ENCODE measurements around the gene FBXO42.
A peak's percentile ranks its signal among the peaks of the same experiment; 100 is the strongest.
"Not testable (repeated sequence)": the region's sequence is repeated elsewhere in the genome, so short reads cannot be mapped to it uniquely, and the experiment has no call there.

FBXO42 gene

DNA sequence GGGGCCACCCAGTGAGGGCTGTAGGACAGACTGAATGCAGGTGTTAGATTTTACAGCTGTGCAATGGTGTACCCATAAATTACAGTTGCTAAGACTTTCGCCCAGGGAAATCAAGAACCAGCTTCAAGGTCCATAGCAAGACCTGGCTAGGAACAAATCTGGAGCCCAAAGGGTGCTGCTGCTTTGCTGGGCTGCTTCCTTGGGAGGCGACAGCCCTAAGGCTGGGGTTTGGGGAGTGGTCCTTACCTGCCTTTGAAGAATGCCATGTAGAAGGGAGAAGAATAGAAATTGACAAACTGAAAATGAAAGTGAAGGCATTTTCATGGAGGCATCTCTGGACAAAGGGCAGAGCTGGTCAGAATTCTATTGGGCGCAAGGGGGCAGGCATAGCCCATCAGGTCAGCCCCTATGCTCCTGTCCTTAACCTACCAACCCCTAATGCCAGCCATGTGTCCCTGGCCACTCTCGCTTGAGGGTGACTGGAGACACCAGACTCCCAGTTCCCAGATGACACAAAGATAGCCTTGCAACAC, 132.2 kb downstream of the FBXO42 start:
- Histone ChIP-seq H3K9me3 (replicated peaks; ENCODE audit: low read length) (no peaks in the 10 kb centered on the region), H3K4me3 (ENCODE audit: low read length) (no peak overlapping the region), H3K9ac (ENCODE audit: low read depth, low read length) (no peak overlapping the region), H3K4me1 (ENCODE audit: control insufficient read depth, insufficient read depth, low read length) (peaks cover 12% of the 10 kb centered on the region), H3K27me3 (ENCODE audit: control insufficient read depth, insufficient read depth, low read length) (peaks cover 10% of the 10 kb centered on the region), H3K4me2 (ENCODE audit: low read length) (no peak overlapping the region), H3K36me3 (ENCODE audit: insufficient read depth, low read length) (no peaks in the 10 kb centered on the region)

DNA sequence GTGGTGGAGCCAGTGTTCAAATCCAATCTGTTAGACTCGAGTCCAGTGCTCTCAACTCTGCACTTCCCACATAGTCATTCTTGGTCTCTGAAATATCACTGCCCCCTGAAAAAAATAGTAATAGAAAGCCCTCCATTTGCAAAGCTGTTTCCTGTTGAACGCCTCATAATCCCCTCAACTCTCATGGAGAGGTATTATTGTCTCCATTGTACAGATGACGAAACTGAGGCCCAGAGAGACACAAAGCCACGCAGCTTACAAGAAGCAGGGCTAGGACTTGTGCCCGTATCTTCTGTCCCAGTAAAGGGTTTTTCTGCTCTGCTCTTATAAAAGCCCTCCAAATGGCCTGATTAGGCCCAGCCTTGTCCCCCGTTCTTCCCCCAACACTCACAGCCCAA, 133.6 kb downstream of the FBXO42 start:
- Histone ChIP-seq H3K4me3 (ENCODE audit: low read length) (no peak overlapping the region), H3K4me2 (ENCODE audit: low read length) (no peak overlapping the region), H3K36me3 (ENCODE audit: insufficient read depth, low read length) (no peaks in the 10 kb centered on the region), H3K4me1 (ENCODE audit: control insufficient read depth, insufficient read depth, low read length) (peaks cover 12% of the 10 kb centered on the region), H3K27me3 (ENCODE audit: control insufficient read depth, insufficient read depth, low read length) (peaks cover 10% of the 10 kb centered on the region), H3K9me3 (replicated peaks; ENCODE audit: low read length) (no peaks in the 10 kb centered on the region), H3K9ac (ENCODE audit: low read depth, low read length) (no peak overlapping the region)

- peak overlapping the region; percentile 90 for H3K4me2 ChIP-seq (ENCODE audit: low read length)
- no peak overlapping the region for H3K9ac ChIP-seq (ENCODE audit: low read depth, low read length)
Measured at GRCh38 chr1:16218014-16218673, 134.1 kb downstream of the FBXO42 start.

DNA sequence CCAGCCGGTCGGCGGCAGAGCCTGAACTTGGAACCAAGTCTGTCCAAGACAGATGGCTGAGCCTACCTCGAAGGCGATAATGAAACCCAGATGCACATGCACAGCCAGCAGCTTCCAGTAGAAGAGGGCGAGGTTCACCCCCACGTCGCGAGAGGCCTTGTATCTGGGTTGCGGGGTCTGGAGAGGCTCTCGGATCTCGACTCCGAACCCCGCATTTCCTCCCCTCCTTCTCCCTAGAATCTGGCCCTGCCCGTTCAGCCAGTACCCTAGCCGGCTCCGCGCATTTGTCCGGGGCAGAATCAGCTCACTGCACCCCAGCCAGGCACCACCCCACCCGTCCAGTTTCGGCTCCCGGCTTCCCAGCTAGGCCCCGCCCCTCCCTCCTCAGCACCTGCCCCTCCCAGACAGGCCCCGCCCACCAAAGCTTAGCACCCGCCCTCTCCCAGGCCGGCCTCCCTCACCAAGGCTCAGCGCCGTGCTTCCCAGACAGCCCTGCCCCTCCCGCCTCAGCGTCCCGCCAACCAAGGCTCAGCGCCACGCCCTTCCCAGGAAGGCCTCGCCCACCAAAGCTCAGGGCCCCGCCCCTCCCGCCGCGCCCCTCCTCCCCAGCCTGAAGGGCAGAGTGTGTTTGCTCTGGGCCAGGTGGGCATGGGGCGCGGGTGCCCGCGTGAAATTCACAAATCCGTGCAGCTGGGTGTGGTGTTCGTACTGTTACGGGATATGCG, 135.1 kb downstream of the FBXO42 start:
- peaks cover 12% of the 10 kb centered on the region for H3K4me1 ChIP-seq (ENCODE audit: control insufficient read depth, insufficient read depth, low read length)
- H3K4me3 ChIP-seq (ENCODE audit: low read length), result peak overlapping the region; percentile 71
- no peaks in the 10 kb centered on the region for H3K36me3 ChIP-seq (ENCODE audit: insufficient read depth, low read length)
- peak overlapping the region; percentile 48 for H3K9ac ChIP-seq (ENCODE audit: low read depth, low read length)
- no peaks in the 10 kb centered on the region for H3K9me3 ChIP-seq (replicated peaks; ENCODE audit: low read length)
- H3K4me2 ChIP-seq (ENCODE audit: low read length), result peak overlapping the region; percentile 90
- H3K27me3 ChIP-seq (ENCODE audit: control insufficient read depth, insufficient read depth, low read length), result peaks cover 19% of the 10 kb centered on the region

More at GRCh38 chr1:16218014-16218673, 134.1 kb downstream of the FBXO42 start:
- Histone ChIP-seq H3K27me3 (ENCODE audit: control insufficient read depth, insufficient read depth, low read length) (peaks cover 13% of the 10 kb centered on the region), H3K36me3 (ENCODE audit: insufficient read depth, low read length) (no peaks in the 10 kb centered on the region), H3K4me1 (ENCODE audit: control insufficient read depth, insufficient read depth, low read length) (peaks cover 12% of the 10 kb centered on the region), H3K4me3 (ENCODE audit: low read length) (no peak overlapping the region), H3K9me3 (replicated peaks; ENCODE audit: low read length) (no peaks in the 10 kb centered on the region)

DNA sequence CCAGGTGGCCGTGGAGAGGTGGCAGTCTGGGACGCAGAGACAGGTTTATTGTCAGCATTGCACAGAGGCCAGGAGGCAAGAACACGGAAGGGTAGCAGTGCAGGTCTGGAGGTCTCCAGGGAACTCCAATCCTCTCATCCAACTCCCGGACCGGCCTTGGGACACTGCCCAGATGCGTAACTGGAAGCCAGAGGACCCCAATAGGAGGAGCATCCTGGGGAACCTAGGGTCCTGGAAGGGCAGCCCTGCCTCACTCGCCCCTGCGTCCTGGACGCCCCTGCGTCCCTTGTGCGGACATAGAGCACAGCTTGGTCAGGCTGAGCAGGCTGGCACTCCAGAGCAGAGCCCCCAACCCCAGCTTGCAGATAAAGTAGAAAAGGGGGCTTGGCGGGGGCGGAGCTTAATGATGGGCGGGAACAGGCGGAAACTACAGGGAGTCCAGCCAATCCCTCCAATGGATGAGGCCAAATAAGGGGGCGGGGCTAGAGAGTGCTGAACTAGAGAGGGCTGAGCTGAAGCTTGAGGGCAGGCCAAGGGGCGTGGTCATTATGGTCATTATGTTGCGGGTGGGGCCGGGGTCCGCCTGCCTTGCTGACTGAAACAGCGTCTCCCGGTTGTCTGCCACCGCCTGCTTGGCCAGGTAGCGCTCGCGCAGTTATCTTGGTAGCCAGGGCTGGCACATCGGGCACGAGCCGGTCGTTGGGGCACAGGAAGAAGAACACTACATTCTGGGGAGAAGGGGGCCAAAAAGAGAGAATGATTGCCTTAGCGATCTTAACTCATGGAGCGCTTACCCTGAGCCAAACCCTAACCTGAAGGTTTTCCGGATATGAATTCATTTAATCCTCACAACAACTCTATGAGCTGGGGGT, 136.2 kb downstream of the FBXO42 start:
- Histone ChIP-seq H3K9ac (ENCODE audit: low read depth, low read length) (no peak overlapping the region), H3K4me3 (ENCODE audit: low read length) (peak overlapping the region; percentile 71), H3K9me3 (replicated peaks; ENCODE audit: low read length) (no peaks in the 10 kb centered on the region), H3K36me3 (ENCODE audit: insufficient read depth, low read length) (no peaks in the 10 kb centered on the region), H3K4me1 (ENCODE audit: control insufficient read depth, insufficient read depth, low read length) (peaks cover 12% of the 10 kb centered on the region), H3K4me2 (ENCODE audit: low read length) (peak overlapping the region; percentile 90), H3K27me3 (ENCODE audit: control insufficient read depth, insufficient read depth, low read length) (peaks cover 18% of the 10 kb centered on the region)

GRCh38 chr1:16215240-16215639, 137.0 kb downstream of the FBXO42 start:
- not testable (repeated sequence) for H3K4me3 ChIP-seq (ENCODE audit: low read length); H3K36me3 ChIP-seq (ENCODE audit: insufficient read depth, low read length); H3K9me3 ChIP-seq (replicated peaks; ENCODE audit: low read length); H3K4me2 ChIP-seq (ENCODE audit: low read length); H3K9ac ChIP-seq (ENCODE audit: low read depth, low read length)
- Histone ChIP-seq H3K27me3 (ENCODE audit: control insufficient read depth, insufficient read depth, low read length) (peaks cover 14% of the 10 kb centered on the region), H3K4me1 (ENCODE audit: control insufficient read depth, insufficient read depth, low read length) (peaks cover 12% of the 10 kb centered on the region)

- Histone ChIP-seq H3K27me3 (ENCODE audit: control insufficient read depth, insufficient read depth, low read length) (peaks cover 14% of the 10 kb centered on the region), H3K4me1 (ENCODE audit: control insufficient read depth, insufficient read depth, low read length) (peaks cover 12% of the 10 kb centered on the region)
- not testable (repeated sequence) for H3K36me3 ChIP-seq (ENCODE audit: insufficient read depth, low read length); H3K4me3 ChIP-seq (ENCODE audit: low read length); H3K9me3 ChIP-seq (replicated peaks; ENCODE audit: low read length); H3K4me2 ChIP-seq (ENCODE audit: low read length); H3K9ac ChIP-seq (ENCODE audit: low read depth, low read length)
Measured at GRCh38 chr1:16213544-16213943, 138.7 kb downstream of the FBXO42 start.

GRCh38 chr1:16213013-16213412, 139.3 kb downstream of the FBXO42 start:
- Histone ChIP-seq H3K36me3 (ENCODE audit: insufficient read depth, low read length) (no peaks in the 10 kb centered on the region), H3K4me3 (ENCODE audit: low read length) (no peak overlapping the region), H3K9me3 (replicated peaks; ENCODE audit: low read length) (no peaks in the 10 kb centered on the region), H3K27me3 (ENCODE audit: control insufficient read depth, insufficient read depth, low read length) (peaks cover 14% of the 10 kb centered on the region), H3K9ac (ENCODE audit: low read depth, low read length) (no peak overlapping the region), H3K4me2 (ENCODE audit: low read length) (no peak overlapping the region), H3K4me1 (ENCODE audit: control insufficient read depth, insufficient read depth, low read length) (peaks cover 12% of the 10 kb centered on the region)

DNA sequence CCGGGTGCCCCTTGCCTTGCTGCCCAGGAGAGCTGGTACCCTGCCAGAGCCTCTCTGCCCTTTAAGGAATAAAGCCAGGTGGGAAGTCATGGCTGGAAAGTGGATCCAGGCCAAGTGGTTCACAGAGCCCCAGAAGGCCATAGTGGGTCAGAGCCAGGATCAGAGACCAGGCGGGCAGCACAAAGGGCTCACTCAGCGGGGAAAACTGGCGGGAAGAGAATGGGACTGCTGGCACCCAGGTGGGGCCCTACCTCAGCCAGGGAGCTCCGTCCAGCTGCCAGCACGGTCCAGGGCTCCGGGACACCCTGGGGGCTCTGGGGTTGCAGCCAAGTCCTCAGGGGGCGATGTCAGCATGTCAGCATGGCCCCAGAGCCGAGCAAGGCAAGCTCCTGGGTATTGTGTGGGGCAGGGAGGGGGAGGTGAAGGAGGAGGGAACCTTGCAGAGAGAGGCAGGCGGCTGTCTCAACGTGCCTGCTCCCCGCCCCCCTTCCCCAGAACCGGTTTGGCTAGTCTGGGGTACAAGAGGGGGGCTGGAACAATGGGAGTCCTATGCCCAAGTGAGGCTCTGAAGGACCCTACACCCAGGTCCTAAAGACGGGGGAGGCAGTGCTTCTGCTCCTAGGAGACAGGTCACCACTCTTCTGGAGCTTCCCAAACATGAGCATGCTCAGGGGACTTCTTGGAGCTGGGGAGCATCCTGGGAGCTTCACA, 139.9 kb downstream of the FBXO42 start, which contains the start of gene ARHGEF19:
ARHGEF19 (minus strand) TSS at position 402 of the 711 bp plus-strand sequence. CDS start 3,598 bp downstream, outside the sequence.
- H3K4me1 ChIP-seq (ENCODE audit: control insufficient read depth, insufficient read depth, low read length), result peaks cover 12% of the 10 kb centered on the region
- H3K4me3 ChIP-seq (ENCODE audit: low read length), result no peak within 1 kb of the TSS
- no peaks in the 10 kb centered on the region for H3K36me3 ChIP-seq (ENCODE audit: insufficient read depth, low read length)
- H3K9ac ChIP-seq (ENCODE audit: low read depth, low read length), result no peak within 1 kb of the TSS
- no peak within 1 kb of the TSS for H3K4me2 ChIP-seq (ENCODE audit: low read length)
- H3K9me3 ChIP-seq (replicated peaks; ENCODE audit: low read length), result no peaks in the 10 kb centered on the region
- peaks cover 14% of the 10 kb centered on the region for H3K27me3 ChIP-seq (ENCODE audit: control insufficient read depth, insufficient read depth, low read length)

- no peaks in the 10 kb centered on the region for H3K36me3 ChIP-seq (ENCODE audit: insufficient read depth, low read length)
- H3K9me3 ChIP-seq (replicated peaks; ENCODE audit: low read length), result no peaks in the 10 kb centered on the region
- H3K4me1 ChIP-seq (ENCODE audit: control insufficient read depth, insufficient read depth, low read length), result peaks cover 13% of the 10 kb centered on the region
- H3K9ac ChIP-seq (ENCODE audit: low read depth, low read length), result no peak overlapping the region
- no peak overlapping the region for H3K4me3 ChIP-seq (ENCODE audit: low read length)
- H3K4me2 ChIP-seq (ENCODE audit: low read length), result no peak overlapping the region
- H3K27me3 ChIP-seq (ENCODE audit: control insufficient read depth, insufficient read depth, low read length), result peaks cover 14% of the 10 kb centered on the region
Measured at GRCh38 chr1:16211824-16212223, 140.5 kb downstream of the FBXO42 start.
